Measurements from ENCODE around the gene CYBA.

CYBA gene

GRCh38 chr16:88627531-88628411 is 23.1 kb downstream of the CYBA start:
- no peak for DNase-seq

- no peak for DNase-seq
Measured at GRCh38 chr16:88626646-88627045, 24.2 kb downstream of the CYBA start.

GRCh38 chr16:88624977-88625576 is 25.8 kb downstream of the CYBA start:
- DNase-seq, result no peak

GRCh38 chr16:88624481-88624880 is 26.4 kb downstream of the CYBA start:
- no peak for DNase-seq

GRCh38 chr16:88623858-88624257 is 27.0 kb downstream of the CYBA start:
- no peak for DNase-seq

GRCh38 chr16:88622866-88623265 is 28.0 kb downstream of the CYBA start:
- no peak for DNase-seq

GRCh38 chr16:88622125-88622524 is 28.7 kb downstream of the CYBA start:
- no peak for DNase-seq

GRCh38 chr16:88619859-88620815 is 30.7 kb downstream of the CYBA start:
- DNase-seq, result no peak

- DNase-seq, result no peak
Measured at GRCh38 chr16:88618956-88619667, 31.7 kb downstream of the CYBA start.

GRCh38 chr16:88618182-88618955 is 32.5 kb downstream of the CYBA start:
- DNase-seq, result no peak

GRCh38 chr16:88617268-88618031 is 33.4 kb downstream of the CYBA start:
- no peak for DNase-seq

GRCh38 chr16:88616736-88617135 is 34.1 kb downstream of the CYBA start:
- DNase-seq, result no peak

GRCh38 chr16:88616320-88616719 is 34.5 kb downstream of the CYBA start:
- no peak for DNase-seq

- no peak for DNase-seq
Measured at GRCh38 chr16:88614818-88615580, 35.9 kb downstream of the CYBA start.

GRCh38 chr16:88613911-88614817 is 36.7 kb downstream of the CYBA start:
- no peak for DNase-seq

- no peak for DNase-seq
Measured at GRCh38 chr16:88613293-88613692, 37.6 kb downstream of the CYBA start.

- DNase-seq, result no peak
Measured at GRCh38 chr16:88610909-88611812, 39.7 kb downstream of the CYBA start.

GRCh38 chr16:88610080-88610479 is 40.8 kb downstream of the CYBA start:
- no peak for DNase-seq

Data from stimulated activated CD4-positive, alpha-beta T cell treated with anti-CD3 and anti-CD28 coated beads, Interleukin-4, amount 100 ng/mL, for 1 hour (primary cell).